GM18508 (cell line): Measurements from ENCODE around the gene SRCIN1.
"Not testable (repeated sequence)": the region's sequence is repeated elsewhere in the genome, so short reads cannot be mapped to it uniquely, and the experiment has no call there.

Source experiments
- ATAC-seq: cut with Tn5 transposase; IDR thresholded peaks from one replicate; pipeline ENCODE4 v1.9.1; 2021; ENCODE audit warnings: moderate number of reproducible peaks; ENCODE audit not compliant: insufficient read depth, unreplicated experiment

The SRCIN1 gene

GRCh38 chr17:38489774-38490173, 116.0 kb downstream of the SRCIN1 start:
- not testable (repeated sequence) for ATAC-seq

- not testable (repeated sequence) for ATAC-seq
Measured at GRCh38 chr17:38485681-38486298, 120.0 kb downstream of the SRCIN1 start.

- ATAC-seq, result no peak
Measured at GRCh38 chr17:38485146-38485468, 120.6 kb downstream of the SRCIN1 start.

GRCh38 chr17:38484242-38485145, 121.3 kb downstream of the SRCIN1 start:
- not testable (repeated sequence) for ATAC-seq

- not testable (repeated sequence) for ATAC-seq
Measured at GRCh38 chr17:38482700-38483043, 123.1 kb downstream of the SRCIN1 start.

GRCh38 chr17:38482039-38482699, 123.6 kb downstream of the SRCIN1 start:
- ATAC-seq, result not testable (repeated sequence)
